ENCODE data around the gene TRERF1. TPM values are rescaled to one million over a fixed set of nuclear protein-coding genes. Genes with fewer than 3 reads are reported as not detected.

The TRERF1 gene
- polyA plus RNA-seq, 1 experiment = 3.5 TPM

- ChIA-PET POLR2A (no interaction called here), CTCF (no interaction called here)
- 0 out of 2 replicates have a peak, but pooled peaks cover 1% of the 10 kb centered on the region for H3K36me3 ChIP-seq (ENCODE audit: control insufficient read depth, insufficient read depth, low read length)
Observed at GRCh38 chr6:42339991-42340401, 111.7 kb downstream of the TRERF1 start.

GRCh38 chr6:42338744-42339222 lies 112.9 kb downstream of the TRERF1 start:
- peak; percentile 97 for DNase-seq (ENCODE audit: low read depth)
- peak; percentile 22; the same call in 1 of the 2 replicates for TF ChIP-seq CTCF (IDR thresholded peaks at IDR 0.05; ENCODE audit: insufficient read depth, low read depth, low read length)
- Histone ChIP-seq H3K27me3 (ENCODE audit: control insufficient read depth, insufficient read depth, low read length) (no peaks in the 10 kb centered on the region), H3K4me3 (ENCODE audit: low read depth, low read length) (no peak overlapping the region), H3K36me3 (ENCODE audit: control insufficient read depth, insufficient read depth, low read length) (no peaks in the 10 kb centered on the region)
- CTCF ChIA-PET = no interaction called here
- POLR2A ChIA-PET = interaction anchor here (0.5 kb wide), 2 partner anchors 40 to 443 kb away, joined by 5 read pairs; partner anchors contain the start of gene BICRAL

More at GRCh38 chr6:42339991-42340401, 111.7 kb downstream of the TRERF1 start:
- DNase-seq (ENCODE audit: low read depth) = no peak
- H3K4me3 ChIP-seq (ENCODE audit: low read depth, low read length) = no peak overlapping the region
- no peak for TF ChIP-seq CTCF (IDR thresholded peaks at IDR 0.05; ENCODE audit: insufficient read depth, low read depth, low read length)
- H3K27me3 ChIP-seq (ENCODE audit: control insufficient read depth, insufficient read depth, low read length) = no peaks in the 10 kb centered on the region

- TF ChIP-seq CTCF (IDR thresholded peaks at IDR 0.05; ENCODE audit: insufficient read depth, low read depth, low read length) = no peak
- Histone ChIP-seq H3K36me3 (ENCODE audit: control insufficient read depth, insufficient read depth, low read length) (no peaks in the 10 kb centered on the region), H3K27me3 (ENCODE audit: control insufficient read depth, insufficient read depth, low read length) (no peaks in the 10 kb centered on the region), H3K4me3 (ENCODE audit: low read depth, low read length) (no peak overlapping the region)
- no peak for DNase-seq (ENCODE audit: low read depth)
- POLR2A ChIA-PET = no interaction called here
- CTCF ChIA-PET = interaction anchor here (0.8 kb wide), 1 partner anchor 20 kb away, joined by 3 read pairs; no protein-coding TSS in a partner anchor
Observed at GRCh38 chr6:42337985-42338743, 113.6 kb downstream of the TRERF1 start.

- TF ChIP-seq CTCF (IDR thresholded peaks at IDR 0.05; ENCODE audit: insufficient read depth, low read depth, low read length) = no peak
- DNase-seq (ENCODE audit: low read depth) = no peak
- Histone ChIP-seq H3K4me3 (ENCODE audit: low read depth, low read length) (no peak overlapping the region), H3K36me3 (ENCODE audit: control insufficient read depth, insufficient read depth, low read length) (no peaks in the 10 kb centered on the region), H3K27me3 (ENCODE audit: control insufficient read depth, insufficient read depth, low read length) (no peaks in the 10 kb centered on the region)
- ChIA-PET POLR2A (no interaction called here), CTCF (interaction anchor here (1.0 to 1.5 kb wide), 4 partner anchors 9 to 211 kb away, joined by 3 to 4 read pairs (median 3); no protein-coding TSS in a partner anchor)
Observed at GRCh38 chr6:42336431-42336830, 115.3 kb downstream of the TRERF1 start.

GRCh38 chr6:42335896-42336295 lies 115.8 kb downstream of the TRERF1 start:
- no peak for TF ChIP-seq CTCF (IDR thresholded peaks at IDR 0.05; ENCODE audit: insufficient read depth, low read depth, low read length)
- no peak for DNase-seq (ENCODE audit: low read depth)
- Histone ChIP-seq H3K36me3 (ENCODE audit: control insufficient read depth, insufficient read depth, low read length) (no peaks in the 10 kb centered on the region), H3K4me3 (ENCODE audit: low read depth, low read length) (no peak overlapping the region), H3K27me3 (ENCODE audit: control insufficient read depth, insufficient read depth, low read length) (no peaks in the 10 kb centered on the region)
- POLR2A ChIA-PET = no interaction called here
- CTCF ChIA-PET = interaction anchor here (1.0 to 1.5 kb wide), 2 partner anchors 13 to 211 kb away, joined by 3 read pairs; no protein-coding TSS in a partner anchor
